Osteocyte (in vitro differentiated cells): ENCODE results near the gene GALC. TPM values are rescaled to one million over a fixed set of nuclear protein-coding genes. Genes with fewer than 3 reads are reported as not detected.

Source experiments
- DNase-seq: peaks from one replicate; pipeline ENCODE4 v3.0.0; 2021; ENCODE audit warnings: mixed read lengths; ENCODE audit not compliant: unreplicated experiment; ENCODE audit errors: extremely low spot score
- H3K27ac Mint-ChIP-seq: one replicate; pipeline ENCODE4 v1.8.0; 2021; ENCODE audit warnings: mild to moderate bottlenecking, mixed read lengths; ENCODE audit not compliant: unreplicated experiment
- H3K27me3 Mint-ChIP-seq: one replicate; pipeline ENCODE4 v1.8.0; 2021; ENCODE audit warnings: mixed read lengths; ENCODE audit not compliant: unreplicated experiment
- H3K36me3 Mint-ChIP-seq: one replicate; pipeline ENCODE4 v1.8.0; 2021; ENCODE audit warnings: mixed read lengths; ENCODE audit not compliant: unreplicated experiment
- H3K4me1 Mint-ChIP-seq: one replicate; pipeline ENCODE4 v1.8.0; 2021; ENCODE audit warnings: mixed read lengths; ENCODE audit not compliant: unreplicated experiment
- H3K4me3 Mint-ChIP-seq: one replicate; pipeline ENCODE4 v1.8.0; 2021; ENCODE audit warnings: mild to moderate bottlenecking, moderate library complexity, mixed read lengths; ENCODE audit not compliant: unreplicated experiment
- H3K9me3 Mint-ChIP-seq: one replicate; pipeline ENCODE4 v1.8.0; 2021; ENCODE audit warnings: mixed read lengths; ENCODE audit not compliant: unreplicated experiment
- CTCF ChIP-seq: fragments of 200-600 bp; sonication (generic); IDR thresholded peaks from 2 replicates; pipeline ENCODE4 v1.5.0; 2021; ENCODE audit warnings: antibody characterized with exemption, mild to moderate bottlenecking, moderate library complexity
- total RNA-seq: library from RNA; stranded (reverse); gene quantifications from 2 replicates; pipeline ENCODE4 v1.2.1, GENCODE V29; 2021

The GALC gene
- total RNA-seq, 1 donor from 2014 or later, result 15.8 TPM

GRCh38 chr14:88003425-88003824 lies 10.4 kb upstream of the GALC start:
- TF ChIP-seq CTCF, result no peak
- peaks cover 52% of the 10 kb centered on the region for H3K27me3 Mint-ChIP-seq
- DNase-seq, result no peak
- no peaks in the 10 kb centered on the region for H3K36me3 Mint-ChIP-seq
- no peak overlapping the region for H3K27ac Mint-ChIP-seq
- H3K4me1 Mint-ChIP-seq, result no peaks in the 10 kb centered on the region
- H3K9me3 Mint-ChIP-seq, result no peaks in the 10 kb centered on the region
- no peak overlapping the region for H3K4me3 Mint-ChIP-seq

DNA sequence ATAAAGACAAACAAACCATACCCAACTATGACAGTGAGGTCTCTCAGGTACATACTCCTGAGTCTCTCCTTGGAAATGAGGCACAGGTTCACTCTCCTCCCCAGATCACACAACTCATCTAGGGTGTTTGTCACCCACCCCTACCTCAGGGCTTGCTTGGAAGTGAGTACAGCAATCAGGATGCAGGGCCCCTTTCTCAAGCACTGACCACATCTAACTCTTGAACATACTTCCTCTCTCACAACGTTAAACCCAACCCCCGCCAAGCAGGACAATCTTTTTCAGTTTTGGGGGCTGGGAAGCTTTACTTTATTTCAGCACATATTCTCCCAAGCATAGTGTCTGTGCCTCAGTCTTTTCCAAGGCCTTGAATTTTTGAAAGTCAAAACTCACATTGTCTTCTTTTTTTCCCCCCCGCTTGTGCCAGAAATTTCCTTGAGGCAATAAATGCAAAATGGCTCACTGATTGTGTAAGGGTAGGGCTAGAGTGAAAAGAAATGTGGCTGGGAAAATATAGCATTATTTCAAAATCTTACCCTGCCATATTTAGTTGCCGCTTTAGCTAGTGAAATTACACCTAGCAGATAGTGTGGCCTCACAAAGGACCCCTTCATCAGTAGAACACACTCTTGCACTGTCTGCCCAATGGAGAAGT lies 9.6 kb upstream of the GALC start:
- no peak for TF ChIP-seq CTCF
- no peaks in the 10 kb centered on the region for H3K4me1 Mint-ChIP-seq
- DNase-seq, result no peak
- H3K27ac Mint-ChIP-seq, result no peak overlapping the region
- H3K36me3 Mint-ChIP-seq, result no peaks in the 10 kb centered on the region
- H3K4me3 Mint-ChIP-seq, result no peak overlapping the region
- H3K9me3 Mint-ChIP-seq, result no peaks in the 10 kb centered on the region
- peaks cover 49% of the 10 kb centered on the region for H3K27me3 Mint-ChIP-seq

DNA sequence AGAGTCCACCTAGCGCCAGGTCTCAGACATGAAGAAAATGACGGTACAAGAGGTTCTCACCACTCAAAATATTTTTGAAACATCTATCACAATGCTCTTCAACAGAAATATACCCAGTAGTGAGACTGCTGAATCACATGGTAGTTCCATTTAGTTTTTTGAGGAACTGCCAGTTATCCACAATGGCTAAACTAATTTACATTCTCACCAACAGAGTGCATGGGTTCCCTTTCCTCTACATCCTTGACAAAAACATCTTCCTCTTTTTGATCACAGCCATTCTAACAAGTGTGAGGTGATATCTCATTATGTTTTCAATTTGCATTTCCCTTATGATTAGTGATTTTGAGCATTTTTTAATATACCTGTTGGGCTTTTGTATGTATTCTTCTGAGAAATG lies 6.3 kb upstream of the GALC start:
- no peak for TF ChIP-seq CTCF

GRCh38 chr14:87998482-87998881 lies 5.5 kb upstream of the GALC start:
- Mint-ChIP-seq H3K27ac (no peak overlapping the region), H3K27me3 (peaks cover 37% of the 10 kb centered on the region), H3K4me3 (no peak overlapping the region), H3K9me3 (no peaks in the 10 kb centered on the region), H3K4me1 (peaks cover 5% of the 10 kb centered on the region), H3K36me3 (no peaks in the 10 kb centered on the region)
- TF ChIP-seq CTCF, result no peak
- no peak for DNase-seq

More for the DNA sequence above, 6.3 kb upstream of the GALC start:
- H3K27me3 Mint-ChIP-seq, result peaks cover 37% of the 10 kb centered on the region
- no peaks in the 10 kb centered on the region for H3K9me3 Mint-ChIP-seq
- H3K4me3 Mint-ChIP-seq, result no peak overlapping the region
- no peak overlapping the region for H3K27ac Mint-ChIP-seq
- DNase-seq, result no peak
- H3K36me3 Mint-ChIP-seq, result no peaks in the 10 kb centered on the region
- H3K4me1 Mint-ChIP-seq, result no peaks in the 10 kb centered on the region

DNA sequence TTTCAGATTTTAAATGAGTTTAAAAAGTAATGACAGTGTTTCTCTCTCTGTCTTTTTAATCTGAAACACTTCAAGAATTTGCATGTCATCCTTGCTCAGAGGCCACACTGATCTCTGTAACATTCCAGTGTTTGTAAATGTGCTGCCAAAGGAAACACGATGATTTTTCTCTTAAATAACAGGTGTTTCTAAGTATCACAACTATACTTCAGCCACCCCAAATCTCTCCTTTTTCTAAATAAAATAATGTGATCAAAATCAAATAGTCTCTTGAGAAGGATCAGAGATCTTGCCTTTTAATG lies 3.3 kb upstream of the GALC start:
- Mint-ChIP-seq H3K27me3 (peaks cover 27% of the 10 kb centered on the region), H3K27ac (no peak overlapping the region), H3K4me1 (peaks cover 18% of the 10 kb centered on the region), H3K9me3 (no peaks in the 10 kb centered on the region), H3K4me3 (no peak overlapping the region), H3K36me3 (no peaks in the 10 kb centered on the region)
- DNase-seq, result no peak
- no peak for TF ChIP-seq CTCF
